ENCODE measurements around the gene GPNMB.

GRCh38 chr7:23247603-23248335, 1.2 kb downstream of the GPNMB start:
- no peak for TF ChIP-seq POLR2A (IDR thresholded peaks at IDR 0.05)
- TF ChIP-seq CTCF (IDR thresholded peaks at IDR 0.05) = no peak
